Limb (tissue), 2 donors: ENCODE data around the gene ALG11.

Experiments used
- DNase-seq, 2 donors: peaks; one replicate each; pipeline ENCODE4 v3.0.0-alpha.2; 2016; ENCODE audit errors: extremely low spot score in 2 of 2

The ALG11 gene

GRCh38 chr13:51997186-51997585 lies 15.0 kb upstream of the ALG11 start:
- DNase-seq, result no peak

- no peak for DNase-seq
These were observed 14.4 kb upstream of the ALG11 start for GRCh38 chr13:51997641-51998330.

- DNase-seq, result no peak
These were observed 13.3 kb upstream of the ALG11 start for GRCh38 chr13:51998723-51999509.

DNA sequence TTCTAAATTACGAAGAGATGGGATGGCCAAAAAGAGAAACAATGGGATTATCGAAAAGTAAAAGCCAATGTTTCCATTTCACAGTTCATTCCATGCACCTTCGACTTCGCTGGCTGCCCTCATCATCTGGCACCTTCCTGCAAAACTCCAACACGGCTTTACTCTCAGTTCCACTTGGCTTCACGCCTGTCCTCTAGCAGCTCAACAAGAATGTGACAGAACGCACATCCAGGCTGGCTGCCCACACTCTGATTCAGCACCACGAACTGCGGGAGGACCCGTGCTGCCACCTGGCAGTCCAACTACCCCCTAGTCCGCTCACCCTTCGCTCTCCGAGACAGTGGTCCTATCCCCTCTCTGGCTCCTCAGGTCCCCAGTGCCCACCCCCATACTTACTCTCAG lies 12.7 kb upstream of the ALG11 start:
- no peak for DNase-seq

- no peak for DNase-seq
These were observed 12.3 kb upstream of the ALG11 start for GRCh38 chr13:51999921-52000320.

DNA sequence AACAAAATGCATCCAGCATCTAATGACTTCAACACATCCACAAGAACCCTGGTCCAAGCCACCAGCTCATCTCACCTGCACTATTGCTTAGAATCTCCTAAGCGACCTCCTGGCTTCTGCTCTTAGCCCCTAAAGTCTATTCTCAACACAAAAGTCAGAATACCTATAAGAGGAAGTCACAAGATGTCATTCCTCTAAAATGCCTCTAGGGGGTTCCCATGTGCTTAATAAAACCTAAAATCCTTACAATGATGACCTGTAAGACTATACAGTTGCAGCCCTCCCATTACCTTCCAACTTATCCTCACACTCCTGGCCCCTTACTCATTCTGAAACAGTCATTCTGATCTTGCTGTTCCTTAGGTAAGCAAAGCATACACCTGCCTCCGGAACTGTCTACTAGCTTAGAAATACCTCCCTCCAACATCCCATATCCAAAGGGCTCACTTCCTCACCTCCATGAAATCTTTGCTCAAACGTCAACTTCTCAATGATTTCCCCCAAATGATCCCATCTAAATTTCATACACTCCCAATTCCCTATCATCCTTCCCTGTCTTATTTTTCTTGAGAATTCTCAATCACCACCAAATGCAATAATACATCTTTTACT lies 11.0 kb upstream of the ALG11 start:
- no peak for DNase-seq

- no peak for DNase-seq
These were observed 9.8 kb upstream of the ALG11 start for GRCh38 chr13:52002361-52002760.

DNA sequence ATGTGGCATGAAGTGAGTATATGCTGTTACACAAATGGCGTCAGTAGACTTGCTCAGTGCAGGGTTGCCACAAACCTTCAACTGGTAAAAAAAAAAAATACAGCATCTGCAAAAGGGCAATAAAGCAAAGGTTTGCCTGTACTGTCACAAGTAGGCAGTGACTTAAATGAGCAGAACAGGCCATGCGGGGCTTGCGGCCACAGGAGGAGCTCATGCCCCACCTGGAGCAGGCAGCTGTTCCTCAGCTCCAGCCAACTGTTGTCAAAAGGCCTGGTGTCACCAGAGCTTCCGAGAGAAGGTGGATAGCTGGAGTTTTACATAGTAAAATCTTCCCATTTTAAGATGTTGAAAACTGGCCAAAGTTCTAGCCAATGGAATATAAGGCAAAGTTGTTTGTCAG lies 8.7 kb upstream of the ALG11 start:
- DNase-seq, result no peak

DNA sequence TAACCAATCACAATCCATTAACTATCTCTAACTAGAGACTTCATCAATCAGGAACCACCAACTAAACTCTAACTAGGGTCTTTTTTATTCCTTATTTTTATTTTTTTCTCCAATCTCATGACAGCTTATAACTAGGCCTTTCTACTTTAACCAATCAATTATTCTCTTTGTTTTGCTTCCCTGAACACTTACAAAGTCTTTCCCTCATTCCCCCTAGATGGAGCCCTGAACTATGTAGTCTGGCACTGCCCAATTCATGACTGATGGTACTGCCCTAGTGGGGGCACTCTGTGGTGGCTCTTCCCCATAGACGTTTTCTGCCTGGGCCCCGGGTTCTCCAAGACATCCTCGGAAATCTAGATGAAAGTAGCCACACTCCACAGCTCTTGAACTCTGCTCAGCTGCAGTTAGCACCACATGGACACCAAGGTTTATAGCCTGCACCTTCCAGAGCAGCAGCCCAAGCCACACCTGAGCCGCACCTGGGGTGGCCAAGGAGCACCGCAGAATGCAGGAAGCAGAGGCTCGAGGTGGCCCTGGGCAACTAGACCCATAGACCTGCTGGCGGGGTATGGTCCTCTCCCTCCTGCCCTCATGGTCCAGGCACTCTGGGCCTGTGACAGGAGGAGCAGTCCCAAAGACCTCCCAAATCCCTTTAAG lies 7.6 kb upstream of the ALG11 start:
- no peak for DNase-seq

DNA sequence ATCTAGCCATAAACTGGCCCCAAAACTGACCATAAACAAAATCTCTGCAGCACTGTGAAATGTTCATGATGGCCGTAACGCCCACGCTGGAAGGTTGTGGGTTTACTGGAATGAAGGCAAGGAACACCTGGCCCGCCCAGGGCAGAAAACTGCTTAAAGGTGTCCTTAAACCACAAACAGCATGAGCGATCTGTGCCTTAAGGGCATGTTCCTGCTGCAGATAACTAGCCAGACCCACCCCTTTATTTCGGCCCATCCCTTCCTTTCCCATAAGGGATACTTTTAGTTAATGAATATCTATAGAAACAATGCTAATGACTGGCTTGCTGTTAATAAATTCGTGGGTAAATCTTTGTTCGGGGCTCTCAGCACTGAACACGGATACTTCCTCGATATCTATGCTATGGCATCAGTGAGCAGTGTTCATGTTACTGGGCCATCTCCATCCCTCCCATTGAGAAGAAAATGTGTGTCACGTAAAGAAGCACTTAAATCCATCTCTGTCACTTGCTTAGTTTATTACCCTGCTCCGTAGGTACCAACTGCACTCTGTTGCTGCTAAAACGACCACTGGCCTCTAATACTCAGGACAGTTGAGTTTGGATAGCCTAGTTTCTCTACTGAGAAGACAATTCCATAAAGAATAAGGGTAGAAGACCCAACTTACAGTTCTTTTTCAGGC lies 6.2 kb upstream of the ALG11 start:
- DNase-seq, result no peak

GRCh38 chr13:52006523-52007245 lies 5.5 kb upstream of the ALG11 start:
- no peak for DNase-seq

GRCh38 chr13:52009946-52010345 lies 2.3 kb upstream of the ALG11 start:
- no peak for DNase-seq

DNA sequence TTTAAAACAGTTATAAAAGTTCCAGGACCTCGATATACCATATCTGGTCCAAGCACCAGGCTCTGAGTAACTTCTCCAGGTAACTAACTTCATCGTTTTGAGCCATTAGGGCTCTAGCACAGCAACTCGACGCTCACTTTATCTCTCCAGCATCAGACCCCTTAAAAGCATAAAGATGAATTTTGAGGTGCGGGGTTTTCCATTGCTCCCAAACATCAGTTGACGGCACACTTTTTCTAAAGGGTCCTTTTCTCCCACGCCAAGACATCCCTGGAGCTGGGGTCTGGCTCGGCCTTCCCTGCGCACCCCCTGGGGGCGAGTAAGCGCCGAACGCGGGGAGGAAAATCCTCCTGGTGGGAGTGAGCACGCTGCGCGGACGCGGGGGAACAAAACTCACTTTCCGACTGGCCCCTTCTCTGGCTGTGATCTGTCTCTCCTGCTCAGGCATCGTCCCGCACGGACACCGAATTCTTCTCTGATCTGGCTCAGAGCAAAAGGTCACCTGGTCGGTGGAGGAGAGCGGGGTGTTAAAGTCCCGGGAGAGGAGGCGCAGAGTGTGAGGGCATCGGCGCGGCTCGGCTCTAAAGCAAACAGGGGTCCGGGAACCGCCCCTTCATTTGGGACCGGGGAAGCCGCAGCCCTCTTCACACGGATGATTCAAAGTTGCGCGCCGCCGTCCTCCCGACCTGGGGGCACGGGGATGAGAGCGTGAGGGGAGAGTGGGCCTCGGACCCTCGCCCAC lies 1.1 kb upstream of the ALG11 start, which contains the start of gene ATP7B:
TSS of gene ATP7B (minus strand) at position 561 of the 742 bp plus-strand sequence. CDS start at position 448, 113 bp downstream.
- DNase-seq, result no peak

DNA sequence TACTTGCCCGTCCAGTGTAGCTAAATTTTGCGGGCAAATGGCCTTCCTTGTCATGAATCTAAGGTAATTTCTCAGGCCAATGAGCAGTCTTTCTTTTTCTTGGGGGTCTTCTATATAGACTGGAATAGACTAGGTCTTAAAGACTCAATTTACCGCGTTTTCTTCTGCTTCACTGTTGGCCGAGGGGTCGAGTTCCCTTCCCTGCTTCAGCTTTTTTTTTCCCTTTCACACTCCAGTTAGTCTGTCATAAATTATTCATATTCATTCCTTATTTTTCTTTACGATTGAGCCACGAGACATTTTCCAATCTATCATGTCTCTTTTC lies 276 bp downstream of the ALG11 start:
- no peak for DNase-seq

- DNase-seq, result no peak
These were observed 4.1 kb downstream of the ALG11 start for GRCh38 chr13:52016296-52016695.

GRCh38 chr13:52020191-52020590 lies 8.0 kb downstream of the ALG11 start:
- no peak for DNase-seq

DNA sequence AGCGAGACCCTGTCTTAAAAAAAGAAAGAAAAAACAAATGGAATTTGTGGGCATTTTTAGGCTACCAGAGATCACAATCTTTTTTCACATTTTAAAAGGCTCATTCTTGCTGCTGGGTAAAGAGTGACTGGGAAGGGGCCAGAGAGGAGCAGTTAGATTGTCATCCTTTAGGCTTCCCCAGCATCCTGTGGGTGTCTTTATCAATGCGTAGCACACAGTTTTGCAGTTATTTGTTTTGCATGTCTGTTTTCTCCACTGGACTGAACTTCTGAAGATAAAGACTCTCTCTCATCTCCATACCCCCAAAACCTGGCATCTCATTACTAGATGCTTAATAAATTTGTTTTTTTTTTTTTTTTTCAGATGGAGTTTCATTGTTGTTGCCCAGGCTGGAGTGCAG lies 10.2 kb downstream of the ALG11 start:
- no peak for DNase-seq

DNA sequence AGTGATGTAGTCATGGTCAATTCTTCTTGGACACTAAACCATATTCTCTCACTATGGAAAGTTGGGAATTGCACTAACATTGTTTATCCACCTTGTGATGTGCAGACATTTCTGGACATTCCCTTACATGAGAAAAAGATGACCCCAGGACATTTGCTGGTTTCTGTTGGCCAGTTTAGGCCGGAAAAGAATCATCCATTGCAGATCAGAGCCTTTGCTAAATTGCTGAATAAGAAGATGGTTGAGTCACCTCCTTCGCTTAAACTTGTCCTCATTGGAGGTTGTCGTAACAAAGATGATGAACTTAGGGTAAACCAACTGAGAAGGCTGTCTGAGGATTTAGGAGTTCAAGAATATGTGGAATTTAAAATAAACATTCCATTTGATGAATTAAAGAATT lies 12.3 kb downstream of the ALG11 start, which contains the start of gene UTP14C:
TSS of gene UTP14C (plus strand) at position 211 of the 400 bp plus-strand sequence. CDS start 4,114 bp downstream, outside the sequence.
- DNase-seq, result no peak

DNA sequence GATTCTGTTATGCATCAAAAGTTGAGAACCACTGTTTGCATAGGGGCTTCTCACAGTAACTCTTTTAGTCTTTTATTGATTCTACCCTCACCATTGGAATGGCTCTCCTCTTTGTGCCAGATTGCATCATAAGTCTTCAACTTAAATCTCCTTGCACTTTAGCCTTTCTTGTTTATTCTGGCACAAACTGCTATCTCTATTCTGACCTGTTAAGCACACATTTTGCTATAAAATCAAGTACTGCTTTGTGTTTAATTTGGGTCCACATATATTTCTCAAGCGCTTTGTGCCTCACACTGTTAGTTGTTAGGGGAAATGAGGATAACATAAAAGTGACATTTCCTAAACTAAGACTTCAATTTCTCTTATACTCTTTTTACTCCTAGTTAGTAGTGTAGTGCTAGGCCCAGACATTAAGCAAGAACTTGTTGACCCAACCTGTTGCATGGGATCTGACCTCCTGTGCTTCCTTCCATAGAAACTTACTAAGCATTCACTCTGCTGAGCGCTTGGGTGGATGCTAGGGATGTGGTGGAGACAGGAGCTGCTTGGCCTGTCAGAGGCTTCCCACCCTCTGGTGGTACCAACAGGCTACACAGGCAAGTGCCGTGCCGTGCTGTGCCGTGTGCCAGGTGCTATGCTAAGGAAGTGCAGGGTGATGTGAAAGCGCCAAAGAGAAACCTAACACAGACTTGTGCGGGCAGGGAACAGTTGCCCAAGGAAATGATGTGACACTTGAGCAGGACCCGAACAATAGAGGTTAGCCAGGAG lies 13.5 kb downstream of the ALG11 start:
- DNase-seq, result no peak
